OCI-LY7 (cell line): ENCODE results near the gene AGO1. TPM values are rescaled to one million over a fixed set of nuclear protein-coding genes. Genes with fewer than 3 reads are reported as not detected.

Experiments
- BruUV-seq: library from RNA; stranded (reverse); fragments of 400-500 nt; replicated peaks from 2 replicates; lab custom pipeline; 2021; lab: Mats Ljungman, UMichigan
- CTCF ChIA-PET: fragments of 300-600 bp; sonication (Branson Sonifier 250); formaldehyde crosslinking; loops from one replicate; lab custom pipeline; 2022; ENCODE audit warnings: antibody characterized with exemption; ENCODE audit not compliant: unreplicated experiment; lab: Charles Lee
- POLR2A ChIA-PET: fragments of 300-600 bp; sonication (Branson Sonifier 250); formaldehyde crosslinking; loops from one replicate; lab custom pipeline; 2022; ENCODE audit warnings: antibody characterized with exemption; lab: Charles Lee
- DNase-seq: peaks from one replicate; pipeline ENCODE4 v3.0.0-alpha.2; 2015; ENCODE audit warnings: low spot score
- H2AFZ ChIP-seq: fragments of 200-600 bp; sonication (generic), shearing (Covaris generic); 2 replicates; pipeline ENCODE4 v1.6.1; 2014; ENCODE audit warnings: mild to moderate bottlenecking, antibody characterized with exemption, low read length, moderate library complexity
- H3K27ac ChIP-seq: fragments of 200-600 bp; sonication (generic); 2 replicates; pipeline ENCODE4 v1.5.1; 2014; ENCODE audit warnings: mixed run types, low read depth, mild to moderate bottlenecking, moderate library complexity, low read length, inconsistent platforms; ENCODE audit not compliant: poor library complexity, severe bottlenecking
- H3K36me3 ChIP-seq: fragments of 200-600 bp; sonication (generic); 2 replicates; pipeline ENCODE4 v1.6.1; 2014; ENCODE audit warnings: mild to moderate bottlenecking, antibody characterized with exemption, low read length, moderate library complexity, mixed read lengths; ENCODE audit not compliant: insufficient read depth
- H3K4me1 ChIP-seq: fragments of 200-600 bp; sonication (generic); 2 replicates; pipeline ENCODE4 v1.5.1; 2014; ENCODE audit warnings: mild to moderate bottlenecking, low read length; ENCODE audit not compliant: insufficient read depth, poor library complexity, severe bottlenecking
- H3K4me2 ChIP-seq: fragments of 200-600 bp; sonication (generic); 2 replicates; pipeline ENCODE4 v1.6.1; 2014; ENCODE audit warnings: mild to moderate bottlenecking, low read length
- H3K4me3 ChIP-seq: fragments of 200-600 bp; sonication (generic); 2 replicates; pipeline ENCODE4 v1.5.1; 2014; ENCODE audit warnings: mild to moderate bottlenecking, low read depth, low read length; ENCODE audit not compliant: poor library complexity, severe bottlenecking
- H3K79me2 ChIP-seq: fragments of 200-600 bp; sonication (generic); 2 replicates; pipeline ENCODE4 v1.6.1; 2016; ENCODE audit warnings: low read depth, mild to moderate bottlenecking, low read length, moderate library complexity, mixed read lengths; ENCODE audit not compliant: insufficient read depth
- H3K9me2 ChIP-seq: fragments of 200-600 bp; sonication (generic); 2 replicates; pipeline ENCODE4 v1.6.1; 2016; ENCODE audit warnings: mild to moderate bottlenecking, low read length, mixed read lengths; ENCODE audit not compliant: insufficient read depth
- H3K9me3 ChIP-seq: fragments of 200-600 bp; sonication (generic); 2 replicates; pipeline ENCODE4 v1.6.1; 2014; ENCODE audit warnings: mild to moderate bottlenecking, mixed run types, low read length, mixed read lengths
- H4K20me1 ChIP-seq: fragments of 200-600 bp; sonication (generic); 2 replicates; pipeline ENCODE4 v1.6.1; 2014; ENCODE audit warnings: mild to moderate bottlenecking, antibody characterized with exemption, low read length, moderate library complexity, mixed read lengths; ENCODE audit not compliant: insufficient read depth
- EZH2phosphoT487 ChIP-seq: fragments of 200-600 bp; sonication (generic); IDR thresholded peaks from 2 replicates; pipeline ENCODE4 v1.6.1; 2018; ENCODE audit warnings: low read depth, borderline replicate concordance, mild to moderate bottlenecking, mixed run types, antibody characterized with exemption, low read length, moderate library complexity, mixed read lengths
- intact Hi-C: fragments of 100-400 bp; cut with micrococcal nuclease; formaldehyde crosslinking; loops from one replicate; pipeline ENCODE4 v1.10.0; 2022; ENCODE audit not compliant: unreplicated experiment
- total RNA-seq, 2 experiments: library from RNA; depleted of rRNA in 1 of 2; stranded (reverse); fragments of >200 nt in 1 of 2; shearing (Covaris generic) in 1 of 2; gene quantifications; 2 replicates each; pipeline ENCODE4 v1.2.3, GENCODE V29; 2014 to 2022
- TF ChIP-seq, protein P1 (sequence below): fragments of 200-600 bp; sonication (generic); conservative IDR thresholded peaks from 2 replicates; pipeline ENCODE4 v1.5.1; 2014; ENCODE audit warnings: mild to moderate bottlenecking, antibody characterized with exemption, low read length, moderate library complexity, mixed read lengths

AGO1 gene
- total RNA-seq, 2 experiments from 2014 or later, result 8.1 to 20.9 TPM

DNA sequence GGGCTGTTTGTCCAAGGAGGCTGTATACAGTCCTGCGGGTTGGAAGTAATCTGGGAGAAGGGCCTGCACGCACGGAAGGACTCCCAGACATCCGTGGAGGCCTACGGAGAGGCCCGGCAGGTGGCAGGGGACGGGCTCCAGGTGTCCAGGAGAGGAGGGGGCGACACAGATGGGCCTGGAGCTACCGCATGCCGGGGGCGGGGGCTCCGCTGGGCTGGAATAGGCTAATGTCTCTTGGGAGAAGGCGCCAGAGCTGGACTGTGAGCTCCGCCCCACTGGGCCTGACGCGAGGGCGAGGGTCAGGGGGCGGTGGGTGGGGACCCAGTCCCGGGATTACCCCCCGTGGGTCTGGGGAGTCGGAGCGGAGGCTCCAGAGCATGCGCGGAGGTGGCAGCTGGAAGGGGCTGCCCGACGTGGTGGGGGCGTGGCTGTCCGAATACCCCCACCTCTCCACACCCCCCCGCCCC, 659 bp downstream of the AGO1 start:
- Histone ChIP-seq H3K79me2 (peaks cover 37% of the 10 kb centered on the region; the same call in 1 of the 2 replicates), H3K4me2 (peak overlapping the region; percentile 98), H4K20me1 (no peaks in the 10 kb centered on the region), H3K4me3 (peak overlapping the region; percentile 99), H3K36me3 (no peaks in the 10 kb centered on the region), H3K27ac (peak overlapping the region; percentile 14), H3K9me2 (no peaks in the 10 kb centered on the region), H2AFZ (peak overlapping the region; percentile 89), H3K4me1 (peaks cover 43% of the 10 kb centered on the region), H3K9me3 (no peaks in the 10 kb centered on the region)
- POLR2A ChIA-PET, result no interaction called here
- CTCF ChIA-PET, result interaction anchor here (0.6 kb wide), 3 partner anchors 13 to 1944 kb away, joined by 3 to 5 read pairs (median 4); no protein-coding TSS in a partner anchor
- TF ChIP-seq, protein P1, sequence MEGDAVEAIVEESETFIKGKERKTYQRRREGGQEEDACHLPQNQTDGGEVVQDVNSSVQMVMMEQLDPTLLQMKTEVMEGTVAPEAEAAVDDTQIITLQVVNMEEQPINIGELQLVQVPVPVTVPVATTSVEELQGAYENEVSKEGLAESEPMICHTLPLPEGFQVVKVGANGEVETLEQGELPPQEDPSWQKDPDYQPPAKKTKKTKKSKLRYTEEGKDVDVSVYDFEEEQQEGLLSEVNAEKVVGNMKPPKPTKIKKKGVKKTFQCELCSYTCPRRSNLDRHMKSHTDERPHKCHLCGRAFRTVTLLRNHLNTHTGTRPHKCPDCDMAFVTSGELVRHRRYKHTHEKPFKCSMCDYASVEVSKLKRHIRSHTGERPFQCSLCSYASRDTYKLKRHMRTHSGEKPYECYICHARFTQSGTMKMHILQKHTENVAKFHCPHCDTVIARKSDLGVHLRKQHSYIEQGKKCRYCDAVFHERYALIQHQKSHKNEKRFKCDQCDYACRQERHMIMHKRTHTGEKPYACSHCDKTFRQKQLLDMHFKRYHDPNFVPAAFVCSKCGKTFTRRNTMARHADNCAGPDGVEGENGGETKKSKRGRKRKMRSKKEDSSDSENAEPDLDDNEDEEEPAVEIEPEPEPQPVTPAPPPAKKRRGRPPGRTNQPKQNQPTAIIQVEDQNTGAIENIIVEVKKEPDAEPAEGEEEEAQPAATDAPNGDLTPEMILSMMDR, result no peak
- no peak for TF ChIP-seq EZH2phosphoT487
- no TSS peak for BruUV-seq
- DNase-seq, result peak; percentile 31
- intact Hi-C loops, result loop anchor here (1.0 to 5.0 kb wide), 2 partner anchors 47 to 204 kb away; partner anchors contain the start of gene ADPRS

- no peak for DNase-seq
- POLR2A ChIA-PET, result interaction anchor here (0.5 kb wide), 1 partner anchor 486 kb away, joined by 3 read pairs; no protein-coding TSS in a partner anchor
- Histone ChIP-seq H3K4me1 (peaks cover 43% of the 10 kb centered on the region), H3K36me3 (peaks cover 4% of the 10 kb centered on the region), H3K79me2 (peaks cover 37% of the 10 kb centered on the region; the same call in 1 of the 2 replicates), H3K9me2 (no peaks in the 10 kb centered on the region), H3K9me3 (no peaks in the 10 kb centered on the region), H4K20me1 (no peaks in the 10 kb centered on the region), H3K27ac (no peak overlapping the region), H3K4me3 (no peak overlapping the region), H3K4me2 (peak overlapping the region; percentile 73; the same call in 1 of the 2 replicates), H2AFZ (no peak overlapping the region)
- no peak for TF ChIP-seq EZH2phosphoT487
- TF ChIP-seq, protein P1, result no peak
- intact Hi-C loops, result loop anchor here (5.0 kb wide), 1 partner anchor 202 kb away; the partner anchor contains the start of gene ADPRS
- CTCF ChIA-PET, result no interaction called here
- no TSS peak for BruUV-seq
Observed at GRCh38 chr1:35884934-35885333, 1.9 kb downstream of the AGO1 start.

DNA sequence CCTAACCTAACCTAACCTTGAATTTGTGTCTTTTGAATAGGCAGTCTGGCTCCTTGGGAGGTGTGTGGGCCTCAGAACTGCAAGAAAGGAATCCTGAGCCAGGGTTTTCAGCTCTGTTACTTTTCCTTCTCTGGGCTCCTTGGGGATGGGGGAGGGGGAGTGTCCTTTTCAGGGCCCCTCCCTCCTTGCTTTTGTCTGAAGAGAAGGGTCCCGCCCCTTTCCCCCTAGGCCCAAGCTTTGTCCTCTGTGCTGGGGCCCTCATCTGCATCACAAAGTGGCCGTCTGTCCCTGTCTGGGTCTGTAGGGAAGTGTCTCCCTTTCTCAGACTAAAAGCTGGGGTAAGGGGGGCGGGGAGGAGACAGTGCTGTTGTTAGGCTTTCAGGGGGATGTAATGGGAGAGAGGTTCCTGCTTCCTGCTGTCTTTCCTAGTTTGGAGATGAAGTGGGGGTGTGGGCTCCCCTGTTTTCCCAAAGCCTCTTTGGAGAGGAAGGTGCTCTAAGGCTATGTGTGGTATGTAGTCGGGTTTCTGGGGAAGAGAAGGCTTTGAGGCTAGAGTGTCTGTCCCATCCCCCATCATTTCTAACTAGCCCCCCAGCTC, 3.1 kb downstream of the AGO1 start:
- Histone ChIP-seq H3K79me2 (peaks cover 37% of the 10 kb centered on the region; the same call in 1 of the 2 replicates), H3K27ac (peak overlapping the region; percentile 61), H3K4me2 (peak overlapping the region; percentile 73), H3K9me3 (no peaks in the 10 kb centered on the region), H2AFZ (no peak overlapping the region; the same call in 1 of the 2 replicates), H3K36me3 (peaks cover 12% of the 10 kb centered on the region), H3K9me2 (no peaks in the 10 kb centered on the region), H4K20me1 (no peaks in the 10 kb centered on the region), H3K4me1 (peaks cover 43% of the 10 kb centered on the region), H3K4me3 (peak overlapping the region; percentile 27)
- CTCF ChIA-PET, result interaction anchor here (0.6 kb wide), 1 partner anchor 25 kb away, joined by 3 read pairs; no protein-coding TSS in a partner anchor
- no TSS peak for BruUV-seq
- TF ChIP-seq, protein P1, result no peak
- TF ChIP-seq EZH2phosphoT487, result no peak
- intact Hi-C loops, result no loop called here
- DNase-seq, result peak; percentile 23
- POLR2A ChIA-PET, result interaction anchor here (0.5 kb wide), 1 partner anchor 194 kb away, joined by 4 read pairs; no protein-coding TSS in a partner anchor
